ENCODE measurements around the gene SLC22A12. TPM values are rescaled to one million over a fixed set of nuclear protein-coding genes. Genes with fewer than 3 reads are reported as not detected.
A peak's percentile ranks its signal among the peaks of the same experiment; 100 is the strongest.

The SLC22A12 gene
- total RNA-seq, 1 donor from 2014 or later = not detected

GRCh38 chr11:64546176-64546575 lies 44.8 kb upstream of the SLC22A12 start:
- no peak for DNase-seq (ENCODE audit: extremely low spot score, unreplicated experiment)
- H3K27ac Mint-ChIP-seq (ENCODE audit: unreplicated experiment) = no peak overlapping the region
- H3K9me3 Mint-ChIP-seq (ENCODE audit: unreplicated experiment) = no peaks in the 10 kb centered on the region
- no peaks in the 10 kb centered on the region for H3K36me3 Mint-ChIP-seq (ENCODE audit: unreplicated experiment)
- H3K4me3 Mint-ChIP-seq (ENCODE audit: unreplicated experiment) = no peak overlapping the region
- no peaks in the 10 kb centered on the region for H3K4me1 Mint-ChIP-seq (ENCODE audit: unreplicated experiment)
- TF ChIP-seq CTCF (IDR thresholded peaks at IDR 0.05) = no peak
- H3K27me3 Mint-ChIP-seq (ENCODE audit: unreplicated experiment) = peaks cover 18% of the 10 kb centered on the region

- Mint-ChIP-seq H3K36me3 (ENCODE audit: unreplicated experiment) (no peaks in the 10 kb centered on the region), H3K4me3 (ENCODE audit: unreplicated experiment) (no peak overlapping the region), H3K9me3 (ENCODE audit: unreplicated experiment) (no peaks in the 10 kb centered on the region), H3K27me3 (ENCODE audit: unreplicated experiment) (peaks cover 19% of the 10 kb centered on the region), H3K27ac (ENCODE audit: unreplicated experiment) (no peak overlapping the region), H3K4me1 (ENCODE audit: unreplicated experiment) (no peaks in the 10 kb centered on the region)
- DNase-seq (ENCODE audit: extremely low spot score, unreplicated experiment) = no peak
- no peak for TF ChIP-seq CTCF (IDR thresholded peaks at IDR 0.05)
Measured at GRCh38 chr11:64546600-64546999, 44.4 kb upstream of the SLC22A12 start.

GRCh38 chr11:64549969-64550368 lies 41.1 kb upstream of the SLC22A12 start:
- no peak for TF ChIP-seq CTCF (IDR thresholded peaks at IDR 0.05)
- Mint-ChIP-seq H3K4me3 (ENCODE audit: unreplicated experiment) (no peak overlapping the region), H3K27ac (ENCODE audit: unreplicated experiment) (no peak overlapping the region), H3K36me3 (ENCODE audit: unreplicated experiment) (no peaks in the 10 kb centered on the region), H3K9me3 (ENCODE audit: unreplicated experiment) (peaks cover 7% of the 10 kb centered on the region), H3K27me3 (ENCODE audit: unreplicated experiment) (peaks cover 21% of the 10 kb centered on the region), H3K4me1 (ENCODE audit: unreplicated experiment) (peaks cover 1% of the 10 kb centered on the region)
- DNase-seq (ENCODE audit: extremely low spot score, unreplicated experiment) = no peak

DNA sequence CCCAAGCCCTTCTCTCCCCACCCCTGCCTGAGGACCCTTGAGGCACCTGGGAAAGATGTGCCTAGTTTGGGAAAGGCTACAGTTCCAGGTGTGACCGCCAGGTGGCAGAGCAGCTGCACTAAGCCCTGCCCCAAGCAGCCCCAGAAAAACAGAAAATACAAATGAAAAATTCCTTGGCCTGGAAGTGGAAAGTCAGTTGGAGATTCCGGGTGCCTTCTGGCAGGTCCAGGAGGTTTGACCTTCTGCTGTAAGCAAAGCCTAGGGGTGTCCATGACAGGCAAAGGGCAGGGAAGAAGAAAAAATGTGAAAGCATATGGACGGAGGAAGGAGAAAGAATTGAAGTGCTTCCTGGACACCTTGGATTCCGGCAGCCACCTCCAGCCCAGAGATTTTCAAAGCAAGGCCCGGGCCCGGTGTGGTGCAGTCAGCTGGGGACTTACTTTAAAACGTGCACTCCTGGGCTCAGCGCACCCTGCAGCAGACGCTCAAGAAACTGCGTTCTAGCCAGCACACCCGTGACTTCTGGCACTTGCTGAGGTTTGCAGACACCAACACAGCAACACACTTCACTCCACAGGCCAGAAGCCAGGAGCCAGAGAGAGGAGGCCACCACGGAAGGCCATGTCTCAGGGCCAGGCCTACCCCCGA lies 37.3 kb upstream of the SLC22A12 start:
- no peaks in the 10 kb centered on the region for H3K36me3 Mint-ChIP-seq (ENCODE audit: unreplicated experiment)
- peaks cover 7% of the 10 kb centered on the region for H3K4me1 Mint-ChIP-seq (ENCODE audit: unreplicated experiment)
- H3K27me3 Mint-ChIP-seq (ENCODE audit: unreplicated experiment) = peaks cover 21% of the 10 kb centered on the region
- H3K4me3 Mint-ChIP-seq (ENCODE audit: unreplicated experiment) = no peak overlapping the region
- H3K9me3 Mint-ChIP-seq (ENCODE audit: unreplicated experiment) = peaks cover 7% of the 10 kb centered on the region
- no peak for DNase-seq (ENCODE audit: extremely low spot score, unreplicated experiment)
- no peak overlapping the region for H3K27ac Mint-ChIP-seq (ENCODE audit: unreplicated experiment)
- peak; percentile 92 for TF ChIP-seq CTCF (IDR thresholded peaks at IDR 0.05)

GRCh38 chr11:64556044-64556720 lies 34.8 kb upstream of the SLC22A12 start:
- H3K36me3 Mint-ChIP-seq (ENCODE audit: unreplicated experiment) = no peaks in the 10 kb centered on the region
- peaks cover 7% of the 10 kb centered on the region for H3K4me1 Mint-ChIP-seq (ENCODE audit: unreplicated experiment)
- peaks cover 7% of the 10 kb centered on the region for H3K9me3 Mint-ChIP-seq (ENCODE audit: unreplicated experiment)
- no peak overlapping the region for H3K4me3 Mint-ChIP-seq (ENCODE audit: unreplicated experiment)
- no peak for DNase-seq (ENCODE audit: extremely low spot score, unreplicated experiment)
- no peak for TF ChIP-seq CTCF (IDR thresholded peaks at IDR 0.05)
- peaks cover 21% of the 10 kb centered on the region for H3K27me3 Mint-ChIP-seq (ENCODE audit: unreplicated experiment)
- H3K27ac Mint-ChIP-seq (ENCODE audit: unreplicated experiment) = no peak overlapping the region
